BLaER1 treated with 17β-estradiol and CSF1 and Interleukin-3, amounts not matched to agents 10 nM and 100 nM (cell line): ENCODE data around the gene SNPH.

ENCODE experiments used
- H3K27ac ChIP-seq, 11 experiments: shearing (Covaris generic); formaldehyde crosslinking; 2 replicates each; pipeline ENCODE4 v1.8.1; 2022
- H3K27me3 ChIP-seq, 11 experiments: shearing (Covaris generic); formaldehyde crosslinking; 2 replicates each; pipeline ENCODE4 v1.8.1; 2022
- H3K36me3 ChIP-seq, 11 experiments: shearing (Covaris generic); formaldehyde crosslinking; 2 replicates each; pipeline ENCODE4 v1.8.1; 2022
- H3K4me1 ChIP-seq, 10 experiments: shearing (Covaris generic); formaldehyde crosslinking; 2 replicates each; pipeline ENCODE4 v1.8.1; 2022
- H3K4me2 ChIP-seq, 11 experiments: shearing (Covaris generic); formaldehyde crosslinking; 2 replicates each; pipeline ENCODE4 v1.8.1; 2022
- H3K4me3 ChIP-seq, 10 experiments: shearing (Covaris generic); formaldehyde crosslinking; 2 replicates each; pipeline ENCODE4 v1.8.1; 2022
- H3K9ac ChIP-seq, 11 experiments: shearing (Covaris generic); formaldehyde crosslinking; 2 replicates each; pipeline ENCODE4 v1.8.1; 2022
- H3K9me3 ChIP-seq, 11 experiments: shearing (Covaris generic); formaldehyde crosslinking; replicated peaks in 1 of 11; 2 replicates each; pipeline ENCODE4 v1.8.1; 2022
- H4K20me1 ChIP-seq, 11 experiments: shearing (Covaris generic); formaldehyde crosslinking; 2 replicates each; pipeline ENCODE4 v1.8.1; 2022
- Cebpa-rat ChIP-seq, 11 experiments: shearing (Covaris generic); IDR thresholded peaks; 2 replicates each; pipeline ENCODE4 v1.8.1; 2022

SNPH gene

DNA sequence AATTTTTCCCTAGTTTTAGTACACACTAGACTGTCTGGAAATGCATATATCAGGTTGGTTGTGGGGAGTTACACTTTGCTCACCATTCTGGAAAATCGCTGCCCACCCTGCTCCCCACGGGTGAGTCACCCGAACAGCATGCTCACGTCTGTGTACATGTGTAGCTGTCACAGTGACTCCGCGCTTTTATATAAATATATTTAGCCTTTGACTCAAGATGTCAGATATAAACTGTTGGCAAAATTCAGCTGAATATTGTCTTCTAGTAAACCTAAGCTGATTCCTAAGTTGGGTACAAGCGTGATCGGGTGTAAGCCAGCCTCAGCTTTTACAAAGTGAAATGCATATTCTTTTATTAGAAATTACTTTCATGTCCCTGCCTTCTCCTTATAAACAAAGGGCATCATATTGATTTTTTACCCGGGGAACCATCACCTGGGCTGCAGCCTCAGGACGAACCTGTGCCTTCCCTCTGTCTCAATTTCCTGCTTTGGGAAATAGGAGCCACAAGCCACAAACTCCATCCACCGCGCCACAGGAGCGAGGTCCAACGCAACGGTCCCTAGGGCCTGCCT is 58.6 kb downstream of the SNPH start:
- peak overlapping the region; percentile 81 to 98 (median 96) for H3K4me2 ChIP-seq
- peak overlapping the region; percentile 91 to 100 (median 99); a peak in 21 of 22 replicates for H3K27ac ChIP-seq
- no peaks in the 10 kb centered on the region for H3K27me3 ChIP-seq
- peak overlapping the region in 10 of 11 experiments; percentile 91 to 99 (median 99); a peak in 20 of 22 replicates for H3K9ac ChIP-seq
- H3K36me3 ChIP-seq = peaks cover 0 to 12% (median 0%) of the 10 kb centered on the region in 11 experiments; a peak in 3 of 22 replicates
- peak overlapping the region; percentile 69 to 94 (median 86) for H3K4me3 ChIP-seq
- H4K20me1 ChIP-seq = peaks cover 6 to 33% (median 23%) of the 10 kb centered on the region in 11 experiments; a peak in 16 of 22 replicates
- peak in 1 of 11 experiments; percentile 70; a peak in 1 of 22 replicates for TF ChIP-seq Cebpa-rat (IDR thresholded peaks at IDR 0.05)
- peaks cover 50 to 72% (median 66%) of the 10 kb centered on the region in 10 experiments for H3K4me1 ChIP-seq
- peaks cover 0 to 7% (median 0%) of the 10 kb centered on the region in 11 experiments; a peak in 1 of 22 replicates for H3K9me3 ChIP-seq

DNA sequence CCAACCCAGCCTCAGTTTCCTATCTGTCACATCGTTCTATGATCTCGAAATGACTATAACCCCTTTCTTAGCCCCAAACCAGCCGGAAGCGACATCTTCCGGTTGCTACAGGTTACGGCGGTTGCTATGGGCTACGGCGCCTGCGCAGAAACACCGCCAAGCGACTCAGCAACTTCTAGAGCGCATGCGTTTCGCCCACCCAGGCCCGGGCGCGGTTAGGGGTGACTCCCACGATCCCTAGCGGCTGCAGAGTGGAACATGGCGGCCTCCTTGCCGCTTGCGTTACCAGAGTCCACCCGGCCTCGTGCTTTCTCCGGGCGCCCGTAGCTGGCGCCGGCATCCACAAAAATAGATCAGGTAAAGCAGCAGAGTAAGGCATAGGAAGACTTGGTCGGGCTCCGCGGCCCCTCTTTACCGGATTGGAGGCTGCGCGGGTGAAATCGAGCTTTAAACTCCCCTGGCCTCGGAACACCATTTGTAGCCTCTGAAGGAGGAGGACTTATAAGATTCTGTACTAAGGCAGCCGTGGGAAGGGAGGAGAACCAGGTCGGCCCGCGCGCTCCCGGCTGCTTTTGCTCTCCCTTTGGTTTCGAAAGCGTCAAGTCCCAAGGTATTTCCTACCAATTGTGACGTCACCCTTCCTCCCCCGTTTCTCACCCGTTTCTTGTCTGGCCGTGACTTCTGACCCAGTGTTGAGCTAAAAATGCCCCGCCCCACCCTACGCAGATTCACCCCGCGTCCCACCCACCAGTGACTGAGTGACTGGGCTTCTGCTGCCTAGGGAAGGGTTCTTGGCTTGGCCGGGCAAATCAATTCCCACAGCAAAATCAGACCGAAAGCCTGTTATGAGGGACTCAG is 59.3 kb downstream of the SNPH start:
- Histone ChIP-seq H3K36me3 (peaks cover 0 to 13% (median 0%) of the 10 kb centered on the region in 11 experiments; a peak in 6 of 22 replicates), H4K20me1 (peaks cover 11 to 40% (median 28%) of the 10 kb centered on the region in 11 experiments; a peak in 17 of 22 replicates), H3K4me2 (peak overlapping the region; percentile 83 to 98 (median 96)), H3K27ac (peak overlapping the region; percentile 91 to 100 (median 99)), H3K9ac (peak overlapping the region; percentile 91 to 99 (median 99)), H3K4me1 (peaks cover 56 to 79% (median 73%) of the 10 kb centered on the region in 10 experiments), H3K27me3 (no peaks in the 10 kb centered on the region), H3K9me3 (peaks cover 0 to 7% (median 0%) of the 10 kb centered on the region in 11 experiments; a peak in 1 of 22 replicates), H3K4me3 (peak overlapping the region; percentile 69 to 94 (median 86))
- TF ChIP-seq Cebpa-rat (IDR thresholded peaks at IDR 0.05) = peak in 2 of 11 experiments; percentile 17 to 70; a peak in 2 of 22 replicates

DNA sequence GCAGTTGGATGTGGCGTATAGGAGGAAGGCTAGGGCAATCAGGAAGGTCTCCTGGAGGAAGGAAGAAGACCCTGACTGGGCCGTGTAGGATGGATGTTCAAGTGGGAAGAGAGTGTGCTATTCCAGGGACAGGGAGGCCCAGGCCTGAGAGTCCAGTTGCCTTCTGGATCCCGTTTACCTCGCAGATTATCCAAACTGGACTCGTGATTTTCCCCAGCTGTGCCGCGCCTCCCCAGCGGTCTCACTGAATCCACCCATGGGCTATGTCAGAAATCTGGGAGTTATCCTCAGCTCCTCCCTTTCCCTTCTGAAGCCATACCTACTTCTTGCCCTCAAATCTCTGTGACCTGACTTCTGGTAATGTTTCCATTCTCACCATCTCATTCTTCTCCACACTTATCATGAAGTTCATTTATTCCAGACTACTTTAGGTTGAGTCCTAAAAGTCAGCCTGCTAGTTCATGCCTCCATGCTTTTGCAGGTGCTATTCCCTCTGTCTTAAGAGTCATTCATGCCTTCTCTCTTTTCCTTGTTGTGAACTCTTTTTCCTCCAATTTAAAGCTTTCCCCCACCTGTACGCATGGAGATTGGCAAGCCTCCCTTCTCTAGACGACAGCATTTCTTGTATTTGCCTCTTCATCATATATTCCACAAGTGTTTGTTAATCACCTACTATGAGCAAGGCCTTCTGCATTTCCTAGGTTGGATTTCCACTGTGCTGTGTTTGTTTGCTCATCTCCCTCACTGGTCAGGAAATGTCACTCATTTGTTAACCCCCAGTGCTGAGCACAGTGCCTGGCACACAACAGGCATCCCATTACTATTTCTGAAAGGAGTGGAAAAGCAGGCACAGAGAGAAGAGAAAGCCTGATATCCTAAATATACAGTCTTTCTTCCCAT is 60.2 kb downstream of the SNPH start:
- peak overlapping the region; percentile 91 to 99 (median 99) for H3K9ac ChIP-seq
- peak overlapping the region; percentile 69 to 94 (median 86) for H3K4me3 ChIP-seq
- peaks cover 56 to 81% (median 77%) of the 10 kb centered on the region in 10 experiments for H3K4me1 ChIP-seq
- H3K9me3 ChIP-seq = no peaks in the 10 kb centered on the region
- peak overlapping the region; percentile 91 to 100 (median 99) for H3K27ac ChIP-seq
- no peak for TF ChIP-seq Cebpa-rat (IDR thresholded peaks at IDR 0.05)
- no peaks in the 10 kb centered on the region for H3K27me3 ChIP-seq
- peaks cover 15 to 49% (median 37%) of the 10 kb centered on the region in 11 experiments; a peak in 19 of 22 replicates for H4K20me1 ChIP-seq
- H3K4me2 ChIP-seq = peak overlapping the region; percentile 83 to 98 (median 96)
- peaks cover 0 to 22% (median 8%) of the 10 kb centered on the region in 11 experiments; a peak in 18 of 22 replicates for H3K36me3 ChIP-seq

DNA sequence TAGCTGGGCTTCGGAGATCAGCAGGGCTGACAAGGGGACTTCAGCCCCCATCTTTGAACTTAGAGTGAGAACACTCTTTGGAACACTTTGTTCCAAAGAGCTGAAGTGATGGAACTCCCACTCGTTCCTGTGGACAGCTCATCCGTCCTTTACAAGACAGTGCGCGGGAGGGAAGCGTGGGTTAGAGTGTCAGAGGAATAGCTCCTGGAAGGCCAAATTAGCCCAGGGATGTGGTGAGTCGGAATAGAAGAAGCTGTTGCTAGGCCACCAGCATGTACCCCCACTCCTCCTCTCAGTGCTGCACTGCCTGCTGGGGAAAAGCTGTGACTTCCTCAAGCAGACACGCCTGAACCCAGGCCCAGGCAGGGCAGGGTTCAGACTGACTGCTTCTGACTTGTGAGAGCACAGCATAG is 61.2 kb downstream of the SNPH start:
- Histone ChIP-seq H3K4me1 (peaks cover 56 to 78% (median 76%) of the 10 kb centered on the region in 10 experiments), H3K4me3 (no peak overlapping the region), H3K27me3 (no peaks in the 10 kb centered on the region), H3K4me2 (peak overlapping the region; percentile 29 to 98 (median 96); a peak in 21 of 22 replicates), H3K27ac (peak overlapping the region in 5 of 11 experiments; percentile 25 to 100 (median 99); a peak in 8 of 22 replicates), H3K36me3 (peaks cover 6 to 31% (median 18%) of the 10 kb centered on the region in 11 experiments; a peak in 20 of 22 replicates), H3K9ac (peak overlapping the region in 5 of 11 experiments; percentile 21 to 99 (median 95); a peak in 5 of 22 replicates), H4K20me1 (peaks cover 15 to 58% (median 44%) of the 10 kb centered on the region in 11 experiments; a peak in 19 of 22 replicates), H3K9me3 (no peaks in the 10 kb centered on the region)
- no peak for TF ChIP-seq Cebpa-rat (IDR thresholded peaks at IDR 0.05)

DNA sequence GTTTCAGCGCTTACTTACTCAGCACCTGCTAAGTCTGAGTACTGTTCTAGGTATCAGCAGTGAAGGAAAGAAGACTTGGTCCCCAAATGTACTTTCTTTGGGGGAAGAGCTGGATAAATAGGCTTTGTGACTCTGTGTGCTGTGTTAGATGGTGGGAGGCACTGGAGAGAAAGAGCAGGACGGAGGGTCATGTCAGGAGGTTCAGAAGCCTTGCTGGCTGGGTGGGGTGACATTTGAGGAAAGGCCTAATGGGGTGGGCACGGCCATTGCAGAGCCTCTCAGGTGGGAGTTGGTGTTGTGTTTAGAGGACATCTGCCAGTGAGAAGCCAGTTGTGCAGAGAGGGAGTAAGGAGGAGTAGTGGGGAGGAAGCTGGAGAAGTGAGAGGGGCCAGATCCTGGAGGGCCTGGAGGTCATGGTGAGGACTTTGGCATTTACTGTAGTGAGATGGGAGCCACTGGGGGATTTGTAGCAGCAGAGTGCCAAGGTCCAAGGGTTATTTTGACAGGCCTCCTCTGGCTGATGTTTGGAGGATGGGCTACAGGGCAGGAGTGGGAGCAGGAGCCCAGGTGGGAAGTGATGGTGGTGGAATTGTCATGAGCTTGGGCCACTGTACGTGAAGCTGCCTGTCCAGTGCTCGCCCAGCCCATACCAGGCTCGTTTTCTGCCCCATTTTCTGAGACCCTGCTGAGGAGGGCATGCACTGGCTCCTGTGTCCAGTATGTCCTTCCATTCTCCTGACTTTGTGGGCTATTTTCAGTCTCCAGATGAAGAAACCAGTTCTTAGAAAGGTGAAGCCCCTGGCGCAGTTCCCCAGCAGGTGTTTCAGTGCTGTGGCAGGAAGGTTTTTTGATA is 62.0 kb downstream of the SNPH start:
- peak overlapping the region in 7 of 11 experiments; percentile 9 to 99 (median 32); a peak in 7 of 22 replicates for H3K9ac ChIP-seq
- peaks cover 14 to 39% (median 26%) of the 10 kb centered on the region in 11 experiments; a peak in 21 of 22 replicates for H3K36me3 ChIP-seq
- H4K20me1 ChIP-seq = peaks cover 15 to 67% (median 48%) of the 10 kb centered on the region in 11 experiments; a peak in 19 of 22 replicates
- no peak overlapping the region for H3K4me3 ChIP-seq
- peaks cover 60 to 76% (median 69%) of the 10 kb centered on the region in 10 experiments for H3K4me1 ChIP-seq
- no peak for TF ChIP-seq Cebpa-rat (IDR thresholded peaks at IDR 0.05)
- H3K27me3 ChIP-seq = no peaks in the 10 kb centered on the region
- H3K4me2 ChIP-seq = peak overlapping the region; percentile 29 to 98 (median 96)
- no peaks in the 10 kb centered on the region for H3K9me3 ChIP-seq
- H3K27ac ChIP-seq = peak overlapping the region in 5 of 11 experiments; percentile 5 to 100 (median 25); a peak in 7 of 22 replicates

DNA sequence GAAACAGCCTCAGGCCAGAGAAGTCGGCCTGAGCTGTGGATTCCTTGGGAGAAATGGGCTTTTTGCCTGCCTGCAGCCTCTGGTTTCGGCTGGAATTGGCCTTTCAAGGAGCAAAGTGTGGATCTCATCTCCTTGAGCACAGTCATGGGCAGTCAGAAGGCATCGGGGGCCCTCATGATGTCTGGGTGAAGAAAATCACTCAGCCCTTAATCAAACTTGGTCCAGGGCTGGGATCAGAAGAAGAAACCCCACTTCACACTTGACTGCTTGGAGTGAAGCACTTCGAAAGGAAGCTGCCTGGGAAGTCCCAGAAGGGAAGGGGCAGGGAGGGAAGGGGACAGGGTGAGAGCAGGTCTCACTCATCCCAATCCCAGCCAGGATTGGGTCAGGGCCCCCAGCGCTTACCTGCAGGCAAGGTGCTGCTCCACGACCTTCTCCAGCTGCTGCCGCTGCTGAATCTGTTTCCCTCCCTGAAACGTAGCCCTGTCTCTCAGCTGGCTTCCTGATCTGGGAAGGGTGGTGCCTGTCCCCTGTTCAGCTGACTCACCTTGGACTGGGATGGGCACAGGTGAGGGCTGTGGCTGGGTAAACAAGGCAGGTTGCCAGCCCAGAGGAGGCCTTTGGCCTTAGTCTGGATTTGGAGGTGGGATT is 62.7 kb downstream of the SNPH start, which contains the start of gene SDCBP2:
Gene SDCBP2, minus strand, starts transcription at position 460 of the 651 bp plus-strand sequence. CDS start 8,723 bp downstream, outside the sequence.
- Histone ChIP-seq H3K9ac (peak within 1 kb of the TSS in 8 of 11 experiments; percentile 8 to 99 (median 26); a peak in 7 of 22 replicates), H3K4me2 (peak within 1 kb of the TSS; percentile 29 to 98 (median 96)), H4K20me1 (peaks cover 19 to 74% (median 55%) of the 10 kb centered on the region in 11 experiments; a peak in 19 of 22 replicates)

More for the DNA sequence above, 62.7 kb downstream of the SNPH start, which contains the start of gene SDCBP2:
- no peak for TF ChIP-seq Cebpa-rat (IDR thresholded peaks at IDR 0.05)
- Histone ChIP-seq H3K9me3 (no peaks in the 10 kb centered on the region), H3K4me1 (peaks cover 56 to 72% (median 62%) of the 10 kb centered on the region in 10 experiments), H3K27ac (peak within 1 kb of the TSS in 6 of 11 experiments; percentile 5 to 100 (median 36); a peak in 8 of 22 replicates), H3K36me3 (peaks cover 21 to 47% (median 33%) of the 10 kb centered on the region in 11 experiments), H3K27me3 (no peaks in the 10 kb centered on the region), H3K4me3 (no peak within 1 kb of the TSS)
